NCI-H748 (cell line): ENCODE results near the gene PCBP3.

ENCODE experiments used
- DNase-seq: peaks from one replicate; lab custom pipeline; 2025; ENCODE audit not compliant: unreplicated experiment; lab: John Stamatoyannopoulos, UW

Gene PCBP3

DNA sequence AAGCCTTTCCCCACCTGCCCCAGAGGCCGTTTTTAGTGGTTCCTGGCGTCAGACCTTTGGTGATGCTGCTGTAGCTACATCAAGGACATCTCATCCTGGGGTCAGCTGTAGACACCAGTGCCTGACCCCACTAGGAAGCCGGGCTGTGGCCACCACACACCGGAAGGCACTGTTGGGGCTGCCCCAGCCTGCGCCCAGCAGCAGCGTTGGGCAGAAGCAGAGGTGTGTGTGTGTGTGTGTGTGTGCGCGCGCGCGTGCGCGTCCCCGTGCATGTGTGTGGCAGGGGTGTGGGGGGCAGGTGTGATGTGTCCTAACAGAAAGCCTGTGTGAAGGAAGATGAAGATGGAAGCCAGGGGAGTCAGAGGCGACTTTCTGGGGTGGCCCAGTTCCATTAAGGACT is 276.1 kb downstream of the PCBP3 start:
- DNase-seq = no peak

DNA sequence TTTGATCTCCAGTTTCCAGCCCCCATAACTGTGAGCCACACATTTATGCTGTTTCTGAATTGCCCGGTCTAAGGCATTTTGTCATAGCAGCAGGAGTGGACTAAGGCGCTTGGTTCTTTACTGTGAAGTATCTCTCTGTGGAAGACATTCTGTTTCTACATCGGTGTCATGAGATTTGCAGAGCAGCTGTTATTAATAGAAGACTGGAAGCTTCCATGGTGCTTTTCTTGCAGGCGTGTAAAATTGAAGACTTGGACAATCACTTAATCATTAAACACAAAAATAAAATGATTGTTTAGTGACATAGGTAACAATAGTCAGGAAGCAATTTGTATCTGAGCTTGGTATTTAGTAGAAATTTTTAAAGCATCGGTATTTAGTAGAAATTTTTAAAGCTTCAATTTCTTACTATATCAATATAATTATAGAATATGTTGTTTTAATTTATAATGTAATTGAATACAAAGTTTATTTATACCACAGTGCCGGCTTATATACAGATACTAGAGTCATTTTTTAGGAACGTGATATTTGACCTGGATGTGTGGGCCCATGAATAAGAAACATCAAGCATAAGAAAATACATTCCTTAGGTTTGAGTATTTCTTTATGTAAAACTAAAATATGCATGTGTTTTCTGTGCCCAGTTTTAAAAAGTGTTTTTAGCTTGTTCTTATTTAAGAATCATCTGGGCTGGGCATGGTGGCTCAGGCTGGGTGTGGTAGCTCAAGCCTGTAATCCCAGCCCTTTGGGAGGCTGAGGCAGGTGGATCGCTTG is 277.5 kb downstream of the PCBP3 start:
- no peak for DNase-seq

DNA sequence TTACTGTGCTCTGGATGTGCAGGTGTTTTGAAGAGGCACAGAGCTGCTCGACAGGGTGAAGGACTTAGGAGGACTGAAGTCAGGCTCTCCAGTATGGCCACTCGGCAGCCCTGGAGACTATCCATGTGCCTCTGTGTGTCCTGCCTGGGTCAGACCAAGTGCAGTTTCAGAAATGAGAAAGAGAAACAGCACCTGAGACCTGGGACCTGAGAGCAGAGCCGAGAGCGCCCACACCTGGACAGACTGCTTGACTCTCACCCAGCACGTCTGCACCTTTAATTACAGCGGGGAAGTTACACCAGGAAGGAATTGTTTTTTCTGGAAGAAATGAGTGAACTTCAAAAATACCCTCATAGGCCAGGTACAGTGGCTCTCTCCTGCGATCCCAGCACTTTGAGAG is 278.4 kb downstream of the PCBP3 start:
- DNase-seq = no peak

DNA sequence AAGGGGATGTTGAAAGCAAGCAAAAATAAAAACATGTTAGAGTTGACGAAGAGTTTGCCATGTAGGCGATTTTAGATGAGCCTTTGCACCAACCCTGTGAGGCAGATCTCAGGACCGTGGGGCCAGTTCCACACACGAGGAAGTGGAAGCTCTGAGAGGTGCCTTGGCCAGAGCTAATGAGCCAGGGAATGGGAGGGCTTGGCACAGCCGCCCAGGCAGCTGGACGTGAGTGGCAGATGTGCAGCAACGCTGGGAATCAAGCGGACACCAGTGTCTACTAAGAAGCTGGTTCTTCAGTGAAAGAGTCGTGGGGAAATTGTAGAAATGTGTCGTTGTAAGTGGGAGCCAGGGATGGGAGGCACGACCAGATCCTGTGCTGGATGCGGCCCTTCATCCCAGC is 279.1 kb downstream of the PCBP3 start:
- no peak for DNase-seq

DNA sequence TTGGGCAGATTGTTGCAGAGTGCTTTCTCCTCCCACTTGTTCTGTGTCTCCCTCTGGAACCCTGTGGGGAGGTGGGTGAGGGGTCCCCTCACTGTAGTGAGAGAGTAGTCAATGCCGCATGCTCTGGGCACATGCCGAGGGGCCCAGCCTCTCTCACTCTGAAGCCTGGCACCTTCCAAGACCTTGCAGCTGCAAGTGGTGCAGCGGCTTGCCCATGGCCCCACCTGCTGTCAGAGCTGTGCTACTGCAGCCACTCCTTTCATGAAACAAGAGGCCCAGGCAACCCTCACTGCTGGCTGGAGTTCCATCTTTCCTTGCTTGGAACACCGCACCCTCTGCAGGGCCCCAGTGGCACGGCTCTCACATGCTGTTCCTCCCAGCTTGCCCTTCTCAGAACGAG is 279.6 kb downstream of the PCBP3 start:
- DNase-seq = no peak

DNA sequence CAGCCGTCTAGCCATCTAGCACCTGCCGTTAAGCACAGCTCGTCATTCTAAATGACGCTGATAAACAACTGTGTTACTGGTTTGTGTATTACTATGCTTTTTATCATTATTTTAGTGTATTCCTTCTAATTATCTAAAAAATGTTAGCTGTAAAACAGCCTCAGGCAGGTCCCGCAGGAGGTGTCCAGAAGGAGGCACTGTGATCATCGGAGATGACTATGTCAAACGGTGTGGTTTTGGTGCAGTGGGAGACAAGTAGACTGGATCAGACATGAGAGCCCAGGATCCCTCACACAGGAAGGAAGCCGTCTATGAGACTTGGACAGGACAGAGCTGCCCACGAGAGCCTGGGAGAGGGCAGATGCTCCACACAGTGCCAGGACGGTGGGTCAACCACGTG is 282.8 kb downstream of the PCBP3 start:
- DNase-seq = no peak

- no peak for DNase-seq
Observed at GRCh38 chr21:45927032-45927431, 283.5 kb downstream of the PCBP3 start.

DNA sequence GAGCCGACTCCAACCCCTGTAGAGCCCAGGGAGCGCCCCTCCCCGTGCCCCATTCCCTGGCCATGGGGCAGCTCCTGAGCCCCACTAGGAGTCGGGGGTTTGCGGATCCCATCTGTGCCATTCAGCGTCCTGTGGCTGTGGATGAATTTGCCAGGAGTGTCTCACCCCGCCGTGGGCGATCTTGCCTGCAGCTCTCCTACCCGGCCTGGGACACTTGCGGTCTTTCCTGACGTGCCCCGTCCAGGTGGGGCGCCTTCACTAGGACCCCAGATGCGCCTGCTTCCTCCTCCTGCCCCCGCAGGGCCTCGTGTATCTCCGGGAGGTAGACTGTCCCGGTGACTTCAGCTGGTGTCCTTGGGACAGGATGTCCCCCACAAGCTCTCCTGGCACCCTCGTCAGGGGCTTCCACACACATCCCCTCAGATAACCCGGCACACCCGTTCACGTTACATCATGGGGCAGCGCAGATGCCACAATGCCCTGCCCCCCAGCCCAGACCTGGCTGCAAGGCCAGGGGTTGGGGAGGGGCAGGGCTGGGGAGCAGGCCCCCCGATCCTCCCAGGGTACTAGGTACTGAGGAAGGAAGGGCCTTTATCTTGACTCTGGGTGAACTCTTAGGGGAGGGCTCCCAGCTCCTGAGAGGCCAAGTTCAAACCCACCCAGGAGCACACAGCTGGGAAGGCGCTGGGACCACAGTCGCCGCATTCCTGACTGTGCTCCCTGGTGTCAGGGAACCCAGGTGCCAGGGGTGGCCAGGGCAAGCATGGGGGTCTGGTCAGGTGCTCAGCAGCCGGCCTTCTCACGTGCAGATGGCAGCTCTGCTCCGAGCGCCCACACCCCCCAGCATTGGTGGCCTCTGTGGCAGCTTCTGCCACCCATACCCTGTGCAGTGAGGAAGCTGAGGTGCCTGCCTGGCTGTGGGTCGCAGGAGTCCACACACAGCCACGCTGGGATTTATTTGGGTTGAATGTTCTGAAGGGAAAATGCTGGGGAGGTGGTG is 284.6 kb downstream of the PCBP3 start:
- no peak for DNase-seq

DNA sequence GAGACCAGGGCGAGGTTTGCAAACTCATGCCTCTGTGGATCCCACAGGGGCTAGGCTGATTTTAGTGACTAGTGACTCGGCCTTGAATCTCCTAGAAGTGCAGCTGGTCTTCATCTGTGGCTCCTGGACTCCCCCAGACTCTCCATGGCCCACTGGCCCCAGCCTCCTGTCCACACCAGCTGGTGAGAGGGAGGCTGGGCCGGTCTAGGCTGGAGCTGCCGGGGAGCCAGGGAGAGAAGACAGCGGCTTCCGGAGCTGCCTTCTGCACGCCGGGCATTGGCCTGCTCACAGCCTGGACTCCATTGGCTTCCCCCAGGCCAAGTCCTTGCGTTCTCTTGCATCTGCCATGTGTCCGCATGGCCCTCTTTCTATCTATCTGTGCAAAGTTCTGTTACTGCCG is 285.9 kb downstream of the PCBP3 start:
- DNase-seq = no peak

DNA sequence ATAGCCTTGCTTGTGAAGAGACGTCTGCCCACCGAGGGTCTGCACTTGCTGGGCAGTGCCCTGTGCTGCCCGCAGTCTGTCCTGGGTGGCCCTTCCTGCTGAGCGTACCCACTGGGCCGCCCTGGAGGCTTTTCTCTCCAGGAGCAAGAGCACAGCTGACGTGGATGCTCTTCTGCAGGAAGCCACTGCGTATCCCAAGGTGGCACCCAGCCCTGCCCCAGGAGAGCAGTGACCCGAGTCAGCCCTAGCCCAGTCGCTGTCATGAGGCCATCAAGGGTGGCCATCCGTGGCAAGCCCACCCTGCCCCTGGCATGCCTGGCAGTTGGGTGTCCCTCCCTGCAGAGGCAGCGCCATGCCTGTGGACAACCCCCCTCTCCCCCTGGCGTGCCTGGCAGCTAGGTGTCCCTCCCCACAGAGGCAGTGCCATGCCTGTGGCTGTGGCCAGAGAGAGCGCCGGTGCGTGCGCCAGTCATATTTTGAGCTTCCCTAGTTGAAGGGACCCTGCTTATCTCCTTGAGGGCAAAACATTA is 286.8 kb downstream of the PCBP3 start:
- DNase-seq = no peak

- DNase-seq = no peak
Observed at GRCh38 chr21:45930792-45931191, 287.3 kb downstream of the PCBP3 start.

DNA sequence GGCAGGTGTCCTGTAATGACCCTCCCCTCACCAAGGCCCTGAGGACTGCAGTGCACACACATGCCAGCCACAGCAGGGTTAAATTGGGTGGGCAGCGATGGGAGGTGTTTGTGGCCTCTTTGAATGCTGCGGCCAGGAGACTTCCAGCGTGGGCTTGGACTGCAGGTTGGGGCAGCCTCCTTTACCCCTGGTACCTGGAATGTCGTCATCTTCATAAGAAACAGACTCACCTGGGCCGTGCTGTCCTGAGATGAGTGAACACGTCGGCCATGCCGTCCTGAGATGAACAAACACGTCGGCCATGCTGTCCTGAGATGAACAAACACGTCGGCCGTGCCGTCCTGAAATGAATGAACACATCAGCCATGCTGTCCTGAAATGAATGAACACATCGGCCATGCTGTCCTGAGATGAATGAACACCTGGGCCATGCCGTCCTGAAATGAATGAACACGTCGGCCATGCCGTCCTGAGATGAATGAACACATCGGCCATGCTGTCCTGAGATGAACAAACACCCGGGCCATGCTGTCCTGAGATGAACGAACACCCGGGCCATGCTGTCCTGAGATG is 288.0 kb downstream of the PCBP3 start:
- no peak for DNase-seq

DNA sequence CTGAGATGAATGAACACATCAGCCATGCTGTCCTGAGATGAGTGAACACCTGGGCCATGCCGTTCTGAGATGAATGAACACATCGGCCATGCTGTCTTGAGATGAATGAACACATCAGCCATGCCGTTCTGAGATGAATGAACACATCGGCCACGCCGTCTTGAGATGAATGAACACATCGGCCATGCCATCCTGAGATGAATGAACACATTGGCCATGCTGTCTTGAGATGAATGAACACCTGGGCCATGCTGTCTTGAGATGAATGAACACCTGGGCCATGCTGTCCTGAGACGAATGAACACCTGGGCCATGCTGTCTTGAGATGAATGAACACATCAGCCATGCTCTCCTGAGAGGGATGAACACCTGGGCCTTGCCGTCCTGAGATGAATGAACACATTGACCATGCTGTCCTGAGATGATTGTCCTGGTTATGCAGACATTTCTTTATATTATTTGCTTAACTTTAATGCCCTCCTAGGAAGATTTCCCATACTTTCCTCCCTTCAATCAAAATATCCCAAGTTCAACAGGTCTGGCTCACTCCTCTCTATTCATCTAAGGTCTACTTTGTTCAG is 289.5 kb downstream of the PCBP3 start:
- DNase-seq = no peak

DNA sequence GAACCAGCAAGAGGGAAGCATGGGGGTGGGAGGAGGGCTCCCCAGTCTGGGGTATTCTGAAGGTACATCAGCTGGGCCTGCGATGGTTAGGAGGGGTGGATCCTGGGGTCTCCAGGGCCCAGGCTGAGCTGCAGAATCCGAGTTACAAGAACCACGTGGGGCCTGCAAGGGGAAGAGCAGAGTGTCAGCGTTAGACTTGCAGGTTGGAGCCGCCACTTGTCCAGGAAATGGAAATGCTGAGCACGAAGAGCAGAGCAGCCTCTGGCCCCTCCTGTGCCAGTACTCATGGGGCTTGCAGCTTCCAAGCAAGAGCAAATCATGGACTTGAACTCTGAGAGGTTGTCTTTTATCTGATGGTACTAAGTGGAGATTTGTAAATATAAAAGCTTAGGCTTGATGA is 290.6 kb downstream of the PCBP3 start:
- no peak for DNase-seq

DNA sequence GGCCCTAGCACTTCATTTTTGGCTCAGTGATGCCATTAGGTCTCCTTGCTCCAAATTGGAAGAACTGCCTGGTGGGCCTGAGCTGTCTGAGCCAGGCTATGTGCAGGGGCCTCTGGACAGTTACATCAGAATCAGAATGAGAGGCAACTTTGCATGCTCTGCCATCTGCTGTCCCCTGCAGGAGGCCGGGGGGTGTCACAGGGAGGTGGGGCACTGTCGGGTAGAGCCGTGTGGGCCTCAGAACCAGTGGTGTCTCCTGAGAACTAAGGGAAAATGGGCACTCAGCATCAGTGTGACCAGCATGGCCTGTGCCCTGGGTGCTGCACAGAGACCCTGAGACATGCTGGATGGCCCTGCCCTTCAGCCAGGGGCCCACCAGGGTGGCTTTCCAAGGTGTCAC is 291.0 kb downstream of the PCBP3 start:
- no peak for DNase-seq

DNA sequence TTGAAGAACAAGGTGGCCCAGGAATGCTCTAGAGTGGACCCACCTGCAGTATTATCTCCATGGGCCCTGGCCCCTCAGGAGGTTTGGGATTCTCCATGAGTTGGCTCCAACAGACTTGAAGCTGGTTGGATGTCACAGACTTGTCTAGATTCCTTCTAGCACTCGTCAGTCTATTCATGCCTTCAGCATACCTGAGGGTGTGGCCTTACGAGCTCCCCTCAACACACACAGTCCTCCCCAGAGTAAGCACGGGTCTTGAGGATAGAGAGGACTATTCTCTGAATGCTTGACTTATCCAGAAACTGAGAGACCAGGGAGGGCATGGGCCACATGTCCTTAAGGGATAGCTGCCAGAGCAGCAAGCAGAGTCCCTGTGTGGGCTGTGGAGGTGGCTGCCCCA is 292.1 kb downstream of the PCBP3 start:
- no peak for DNase-seq

- DNase-seq = no peak
Observed at GRCh38 chr21:45937721-45938452, 294.4 kb downstream of the PCBP3 start.

- DNase-seq = no peak
Observed at GRCh38 chr21:45938453-45938755, 294.9 kb downstream of the PCBP3 start.

DNA sequence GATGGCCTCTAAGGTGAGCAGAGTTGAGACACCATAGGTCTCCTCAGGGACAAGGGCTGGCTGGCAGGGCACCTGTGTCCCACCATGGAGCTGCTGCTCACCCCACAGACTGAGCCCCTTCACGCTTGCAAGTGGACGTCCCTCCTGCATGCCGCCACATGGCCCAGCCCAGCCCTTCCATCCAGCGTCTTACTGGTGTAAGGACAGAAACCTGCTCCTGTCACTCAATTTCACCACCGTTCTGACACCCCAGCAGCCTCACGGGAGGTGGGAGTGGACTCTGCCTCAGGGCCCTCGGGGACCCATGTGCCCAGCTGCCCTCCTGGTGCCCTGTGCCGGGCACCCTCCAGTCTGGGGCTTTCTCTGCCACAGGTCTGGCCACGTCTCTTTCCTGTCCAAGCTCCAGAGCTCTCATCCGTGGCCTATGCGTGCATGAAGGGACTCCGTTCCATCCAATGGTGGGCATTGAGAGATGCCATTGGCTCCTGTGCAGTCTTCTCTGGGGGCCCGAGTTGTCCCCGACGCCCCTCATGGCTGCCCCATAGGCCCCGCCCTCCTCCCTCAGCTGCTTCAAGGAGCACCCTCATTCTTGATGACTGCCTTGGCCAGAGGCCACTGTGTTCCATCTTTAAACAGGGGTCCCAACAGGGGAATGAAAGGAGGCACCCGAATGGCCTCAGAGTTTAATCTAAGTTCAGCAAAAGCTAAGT is 295.4 kb downstream of the PCBP3 start:
- no peak for DNase-seq

- DNase-seq = no peak
Observed at GRCh38 chr21:45939521-45940045, 296.1 kb downstream of the PCBP3 start.
